Measurements from ENCODE around the gene AURKAIP1.

GRCh38 chr1:1400576-1401456 is 25.8 kb upstream of the AURKAIP1 start:
- TF ChIP-seq POLR2AphosphoS5 (IDR thresholded peaks at IDR 0.05; ENCODE audit: low read depth, low read length), result peak; percentile 66
- TF ChIP-seq REST (IDR thresholded peaks at IDR 0.05; ENCODE audit: insufficient read depth in 1 of 2, low read depth in 2 of 2, low read length in 2 of 2), result no peak
- TF ChIP-seq TAF1 (IDR thresholded peaks at IDR 0.05; ENCODE audit: borderline replicate concordance, insufficient read depth, low read length), result no peak
- no peak for TF ChIP-seq SIN3A (IDR thresholded peaks at IDR 0.05; ENCODE audit: borderline replicate concordance, insufficient read depth, low read length)

All from PFSK-1 (cell line).